MCF 10A (cell line): ENCODE measurements around the gene SRSF2. TPM values are rescaled to one million over a fixed set of nuclear protein-coding genes. Genes with fewer than 3 reads are reported as not detected.
"Not testable (repeated sequence)": the region's sequence is repeated elsewhere in the genome, so short reads cannot be mapped to it uniquely, and the experiment has no call there.

Experiments
- BruUV-seq: library from RNA; stranded (reverse); fragments of 400-500 nt; replicated peaks from 2 replicates; lab custom pipeline; 2021; lab: Mats Ljungman, UMichigan
- CTCF ChIA-PET: fragments of 300-600 bp; sonication (Branson Sonifier 250); formaldehyde crosslinking; extraction: SDS; loops from one replicate; lab custom pipeline; 2021; ENCODE audit warnings: antibody characterized with exemption, inconsistent platforms; lab: Yijun Ruan, JAX
- POLR2A ChIA-PET: fragments of 300-600, 350-650 bp; sonication (Branson Sonifier 250); formaldehyde crosslinking; extraction: SDS; loops from one replicate; lab custom pipeline; 2020; ENCODE audit warnings: antibody characterized with exemption, inconsistent platforms; lab: Yijun Ruan, JAX
- DNase-seq: peaks from one replicate; pipeline ENCODE4 v3.0.0-alpha.2; 2018; ENCODE audit not compliant: unreplicated experiment
- H3K27ac Mint-ChIP-seq: one replicate; pipeline ENCODE4 v1.8.0; 2022; ENCODE audit warnings: mild to moderate bottlenecking, low read depth, mixed read lengths; ENCODE audit not compliant: unreplicated experiment
- H3K27me3 Mint-ChIP-seq: one replicate; pipeline ENCODE4 v1.8.0; 2022; ENCODE audit warnings: mixed read lengths; ENCODE audit not compliant: insufficient read depth, unreplicated experiment
- H3K36me3 Mint-ChIP-seq: one replicate; pipeline ENCODE4 v1.8.0; 2022; ENCODE audit warnings: mild to moderate bottlenecking, moderate library complexity, mixed read lengths; ENCODE audit not compliant: insufficient read depth, unreplicated experiment
- H3K4me1 Mint-ChIP-seq: one replicate; pipeline ENCODE4 v1.8.0; 2022; ENCODE audit warnings: mixed read lengths; ENCODE audit not compliant: insufficient read depth, unreplicated experiment
- H3K4me3 Mint-ChIP-seq: one replicate; pipeline ENCODE4 v1.8.0; 2022; ENCODE audit warnings: mild to moderate bottlenecking, moderate library complexity, mixed read lengths; ENCODE audit not compliant: unreplicated experiment
- H3K9me3 Mint-ChIP-seq: one replicate; pipeline ENCODE4 v1.8.0; 2022; ENCODE audit warnings: mixed read lengths; ENCODE audit not compliant: unreplicated experiment
- CTCF ChIP-seq: fragments of 200-600 bp; IDR thresholded peaks from one replicate; pipeline ENCODE4 v1.8.0; 2022; ENCODE audit warnings: antibody characterized with exemption, mild to moderate bottlenecking; ENCODE audit not compliant: unreplicated experiment
- intact Hi-C: fragments of 100-400 bp; cut with micrococcal nuclease; formaldehyde crosslinking; loops from 2 replicates; pipeline ENCODE4 v1.14.1; 2022
- total RNA-seq: library from RNA; stranded (reverse); gene quantifications from 2 replicates; pipeline ENCODE4 v1.2.3, GENCODE V29; 2022

SRSF2 gene
- total RNA-seq, 1 experiment from 2014 or later: 168 TPM

- peaks cover 45% of the 10 kb centered on the region for H3K36me3 Mint-ChIP-seq
- CTCF ChIA-PET: no interaction called here
- no peak for TF ChIP-seq CTCF
- no peak for DNase-seq
- intact Hi-C loops: no loop called here
- POLR2A ChIA-PET: interaction anchor here (0.6 kb wide), 2 partner anchors 14 to 180 kb away, joined by 3 to 4 read pairs; no protein-coding TSS in a partner anchor
- no peaks in the 10 kb centered on the region for H3K27me3 Mint-ChIP-seq
- no TSS peak for BruUV-seq
- no peak overlapping the region for H3K4me3 Mint-ChIP-seq
- no peaks in the 10 kb centered on the region for H3K4me1 Mint-ChIP-seq
- peaks cover 7% of the 10 kb centered on the region for H3K9me3 Mint-ChIP-seq
- no peak overlapping the region for H3K27ac Mint-ChIP-seq
Observed at GRCh38 chr17:76744747-76745146, 7.6 kb upstream of the SRSF2 start.

- Mint-ChIP-seq H3K4me3 (no peak overlapping the region), H3K9me3 (peaks cover 7% of the 10 kb centered on the region), H3K27ac (no peak overlapping the region), H3K27me3 (no peaks in the 10 kb centered on the region), H3K36me3 (peaks cover 38% of the 10 kb centered on the region), H3K4me1 (no peaks in the 10 kb centered on the region)
- ChIA-PET CTCF (no interaction called here), POLR2A (interaction anchor here (0.7 kb wide), 1 partner anchor 16 kb away, joined by 3 read pairs; no protein-coding TSS in a partner anchor)
- no peak for DNase-seq
- no TSS peak for BruUV-seq
- intact Hi-C loops: no loop called here
- TF ChIP-seq CTCF: no peak
Observed at GRCh38 chr17:76742958-76743357, 5.8 kb upstream of the SRSF2 start.

- H3K27ac Mint-ChIP-seq: no peak overlapping the region
- intact Hi-C loops: no loop called here
- DNase-seq: no peak
- H3K4me1 Mint-ChIP-seq: no peaks in the 10 kb centered on the region
- ChIA-PET POLR2A (interaction anchor here (3.4 to 9.1 kb wide), 2 partner anchors 9 to 181 kb away, joined by 26 to 76 read pairs; no protein-coding TSS in a partner anchor), CTCF (no interaction called here)
- H3K36me3 Mint-ChIP-seq: peaks cover 57% of the 10 kb centered on the region
- H3K4me3 Mint-ChIP-seq: no peak overlapping the region
- no peaks in the 10 kb centered on the region for H3K27me3 Mint-ChIP-seq
- BruUV-seq: no TSS peak
- peaks cover 5% of the 10 kb centered on the region for H3K9me3 Mint-ChIP-seq
- no peak for TF ChIP-seq CTCF
Observed at GRCh38 chr17:76740329-76741118, 3.4 kb upstream of the SRSF2 start.

- not testable (repeated sequence) for BruUV-seq, H3K4me1 Mint-ChIP-seq, H3K9me3 Mint-ChIP-seq, H3K27ac Mint-ChIP-seq, H3K27me3 Mint-ChIP-seq, DNase-seq, H3K4me3 Mint-ChIP-seq
- intact Hi-C loops: loop anchor here (10.0 kb wide), 1 partner anchor 325 kb away; no protein-coding TSS in a partner anchor
- H3K36me3 Mint-ChIP-seq: peaks cover 57% of the 10 kb centered on the region
- ChIA-PET POLR2A (interaction anchor here (0.6 to 9.1 kb wide), 8 partner anchors 9 to 1479 kb away, joined by 3 to 150 read pairs (median 3); partner anchors contain the start of genes JMJD6 and METTL23), CTCF (interaction anchor here (0.6 to 1.5 kb wide), 2 partner anchors 16 to 181 kb away, joined by 3 to 4 read pairs; no protein-coding TSS in a partner anchor)
Observed at GRCh38 chr17:76739568-76740115, 2.5 kb upstream of the SRSF2 start.
